HCT116 (cell line): ENCODE data around the gene TENM4. TPM values are rescaled to one million over a fixed set of nuclear protein-coding genes. Genes with fewer than 3 reads are reported as not detected.

ENCODE experiments used
- ATAC-seq: fragments of 200-7000 bp; cut with Tn5 transposase; 2 replicates; pipeline ENCODE4 v1.9.1; 2020; ENCODE audit warnings: mild to moderate bottlenecking, moderate library complexity
- BruUV-seq: library from RNA; stranded (reverse); fragments of 400-500 nt; replicated peaks from 2 replicates; lab custom pipeline; 2021; lab: Mats Ljungman, UMichigan
- CTCF ChIA-PET: fragments of 300-600 bp; sonication (Branson Sonifier 250); formaldehyde crosslinking; loops from one replicate; lab custom pipeline; 2021; ENCODE audit warnings: antibody characterized with exemption; lab: Charles Lee
- POLR2A ChIA-PET: fragments of 300-600, 350-600 bp; sonication (Branson Sonifier 250); formaldehyde crosslinking; loops from one replicate; lab custom pipeline; 2021; ENCODE audit warnings: antibody characterized with exemption; lab: Charles Lee
- RAD21 ChIA-PET, 2 experiments: fragments of 300-600 bp; sonication (Branson Sonifier 250); formaldehyde crosslinking; loops; one replicate each; lab custom pipeline; 2023; ENCODE audit warnings: low total read pairs in 2 of 2; ENCODE audit not compliant: uncharacterized antibody in 2 of 2, unreplicated experiment in 2 of 2, low non-redundant PET in 1 of 2; lab: Charles Lee
- DNase-seq: peaks from one replicate; pipeline ENCODE4 v3.0.0-alpha.2; 2010; ENCODE audit warnings: low read depth, low spot score
- H2AFZ ChIP-seq: fragments of 200-600 bp; shearing (Covaris generic), sonication (generic); 2 replicates; pipeline ENCODE4 v1.6.1; 2017; ENCODE audit warnings: low read depth, mixed run types, mixed read lengths, antibody characterized with exemption, low read length; ENCODE audit not compliant: poor library complexity, severe bottlenecking
- H3K27ac ChIP-seq: 2 replicates; pipeline ENCODE4 v1.5.1; 2012; ENCODE audit warnings: low read depth, low read length
- H3K27me3 ChIP-seq: fragments of 200-600 bp; sonication (generic); 2 replicates; pipeline ENCODE4 v1.6.1; 2016; ENCODE audit warnings: mixed run types, low read length, mixed read lengths; ENCODE audit not compliant: insufficient read depth
- H3K36me3 ChIP-seq, 2 experiments: fragments of 200-500 bp in 1 of 2; fragments of 200-600 bp in 1 of 2; sonication (Bioruptor generic) in 1 of 2; sonication (generic) in 1 of 2; 2 replicates each; pipeline versions ENCODE4 v1.5.1 to v1.6.1; 2014 to 2016; ENCODE audit warnings: low read length in 2 of 2, inconsistent platforms in 1 of 2, mixed read lengths in 1 of 2, mixed run types in 1 of 2; ENCODE audit not compliant: insufficient read depth in 2 of 2, control insufficient read depth in 1 of 2
- H3K4me1 ChIP-seq, 2 experiments: fragments of 200-600 bp in 1 of 2; sonication (generic) in 1 of 2; 2 replicates each; pipeline versions ENCODE4 v1.5.1 to v1.6.1; 2012 to 2017; ENCODE audit warnings: low read length in 2 of 2, inconsistent platforms in 1 of 2, mild to moderate bottlenecking in 1 of 2, mixed read lengths in 1 of 2, mixed run types in 1 of 2, moderate library complexity in 1 of 2; ENCODE audit not compliant: insufficient read depth in 2 of 2, control insufficient read depth in 1 of 2
- H3K4me2 ChIP-seq: fragments of 200-600 bp; sonication (generic); 2 replicates; pipeline ENCODE4 v1.6.1; 2017; ENCODE audit warnings: mixed run types, low read length, mixed read lengths
- H3K4me3 ChIP-seq, 2 experiments: fragments of 200-600 bp in 1 of 2; sonication (generic) in 1 of 2; replicated peaks in 1 of 2; 2 replicates each; pipeline ENCODE4 v1.5.1; 2011 to 2016; ENCODE audit warnings: low read length in 2 of 2, control low read depth in 1 of 2, low read depth in 1 of 2, mild to moderate bottlenecking in 1 of 2, mixed read lengths in 1 of 2, mixed run types in 1 of 2
- H3K79me2 ChIP-seq: fragments of 200-600 bp; sonication (generic); 2 replicates; pipeline ENCODE4 v1.6.1; 2017; ENCODE audit warnings: mild to moderate bottlenecking, mixed run types, low read length, moderate library complexity, mixed read lengths; ENCODE audit not compliant: insufficient read depth
- H3K9ac ChIP-seq: fragments of 200-600 bp; sonication (generic); 2 replicates; pipeline ENCODE4 v1.6.1; 2016; ENCODE audit warnings: low read length, mixed read lengths
- H3K9me2 ChIP-seq: fragments of 200-600 bp; sonication (generic), shearing (Covaris generic); 2 replicates; pipeline ENCODE4 v1.6.1; 2017; ENCODE audit warnings: mixed run types, mild to moderate bottlenecking, moderate library complexity; ENCODE audit not compliant: insufficient read depth
- H3K9me3 ChIP-seq, 2 experiments: fragments of 200-500 bp in 1 of 2; fragments of 200-600 bp in 1 of 2; sonication (Bioruptor generic) in 1 of 2; sonication (generic) in 1 of 2; 2 replicates each; pipeline ENCODE4 v1.6.1; 2014 to 2017; ENCODE audit warnings: low read length in 2 of 2, mixed read lengths in 2 of 2, inconsistent platforms in 1 of 2, low read depth in 1 of 2, mild to moderate bottlenecking in 1 of 2, mixed run types in 1 of 2, moderate library complexity in 1 of 2; ENCODE audit not compliant: control insufficient read depth in 1 of 2, insufficient read depth in 1 of 2
- H4K20me1 ChIP-seq: fragments of 200-600 bp; sonication (generic), shearing (Covaris generic); 2 replicates; pipeline ENCODE4 v1.6.1; 2017; ENCODE audit warnings: mixed run types, mild to moderate bottlenecking, moderate library complexity; ENCODE audit not compliant: insufficient read depth
- CBX3 ChIP-seq: IDR thresholded peaks from 2 replicates; pipeline ENCODE4 v1.6.1; 2012; ENCODE audit warnings: low read depth
- CEBPB ChIP-seq: IDR thresholded peaks from 2 replicates; pipeline ENCODE4 v1.6.1; 2012; ENCODE audit warnings: low read depth
- EGR1 ChIP-seq: IDR thresholded peaks from 2 replicates; pipeline ENCODE4 v1.6.1; 2012; ENCODE audit warnings: low read depth
- ELF1 ChIP-seq: IDR thresholded peaks from 2 replicates; pipeline ENCODE4 v1.6.1; 2012; ENCODE audit warnings: low read depth, borderline replicate concordance
- EZH2 ChIP-seq: fragments of 200-600 bp; sonication (generic); IDR thresholded peaks from 2 replicates; pipeline ENCODE4 v1.6.1; 2017; ENCODE audit warnings: antibody characterized with exemption, mixed run types
- FOSL1 ChIP-seq: IDR thresholded peaks from 2 replicates; pipeline ENCODE4 v1.6.1; 2012; ENCODE audit warnings: low read depth
- JUND ChIP-seq: IDR thresholded peaks from 2 replicates; pipeline ENCODE4 v1.6.1; 2012
- POLR2A ChIP-seq: IDR thresholded peaks from 2 replicates; pipeline ENCODE4 v1.7.0; 2011; ENCODE audit warnings: borderline replicate concordance; ENCODE audit not compliant: insufficient read depth, insufficient read length; ENCODE audit errors: extremely low read depth
- POLR2AphosphoS5 ChIP-seq: IDR thresholded peaks from 2 replicates; pipeline ENCODE4 v1.6.1; 2011; ENCODE audit warnings: mild to moderate bottlenecking, low read depth, low read length, moderate library complexity
- RAD21 ChIP-seq: IDR thresholded peaks from 2 replicates; pipeline ENCODE4 v1.6.1; 2012; ENCODE audit warnings: low read depth, mild to moderate bottlenecking
- SIN3A ChIP-seq: IDR thresholded peaks from 2 replicates; pipeline ENCODE4 v1.6.1; 2012; ENCODE audit warnings: low read depth
- SP1 ChIP-seq: IDR thresholded peaks from 2 replicates; pipeline ENCODE4 v1.6.1; 2012; ENCODE audit warnings: low read depth
- SRF ChIP-seq: IDR thresholded peaks from 2 replicates; pipeline ENCODE4 v1.6.1; 2012; ENCODE audit warnings: low read depth
- TCF7L2 ChIP-seq: IDR thresholded peaks from 2 replicates; pipeline ENCODE4 v1.7.0; 2011; ENCODE audit warnings: borderline replicate concordance, inconsistent platforms; ENCODE audit not compliant: insufficient read depth, insufficient read length; ENCODE audit errors: extremely low read depth
- YY1 ChIP-seq: IDR thresholded peaks from 2 replicates; pipeline ENCODE4 v1.6.1; 2011; ENCODE audit warnings: low read length, low read depth, moderate library complexity, mild to moderate bottlenecking; ENCODE audit not compliant: insufficient replicate concordance; ENCODE audit errors: extremely low read depth
- ZFX ChIP-seq: fragments of 450-650 bp; IDR thresholded peaks from 2 replicates; pipeline ENCODE4 v1.6.1; 2017
- ZNF274 ChIP-seq: fragments of 200-500 bp; sonication (Bioruptor generic); IDR thresholded peaks from 2 replicates; pipeline ENCODE4 v1.6.1; 2014; ENCODE audit warnings: mild to moderate bottlenecking, low read depth, low read length, inconsistent platforms
- intact Hi-C: fragments of 100-400 bp; cut with micrococcal nuclease; formaldehyde crosslinking; loops from 2 replicates; pipeline ENCODE4 v1.10.0; 2022
- total RNA-seq: library from RNA; stranded (reverse); gene quantifications from one replicate; pipeline ENCODE4 v1.2.1, GENCODE V29; 2021; ENCODE audit not compliant: unreplicated experiment
- TF ChIP-seq, protein P1 (sequence below): IDR thresholded peaks from 2 replicates; pipeline ENCODE4 v1.6.1; 2012
- TF ChIP-seq, protein P2 (sequence below): IDR thresholded peaks from 2 replicates; pipeline ENCODE4 v1.6.1; 2012
- TF ChIP-seq, protein P3 (sequence below), 3 experiments: fragments of 200-600 bp in 1 of 3; sonication (generic) in 1 of 3; IDR thresholded peaks in 2 of 3; conservative IDR thresholded peaks in 1 of 3; 2 replicates each; pipeline ENCODE4 v1.5.1; 2012 to 2017; ENCODE audit warnings: low read depth in 2 of 3, low read length in 2 of 3, antibody characterized with exemption in 1 of 3, borderline replicate concordance in 1 of 3, control low read depth in 1 of 3, mild to moderate bottlenecking in 1 of 3, mixed read lengths in 1 of 3, mixed run types in 1 of 3, moderate library complexity in 1 of 3; ENCODE audit not compliant: insufficient read depth in 1 of 3

The TENM4 gene
- total RNA-seq, 1 experiment from 2014 or later: 0.05 TPM

DNA sequence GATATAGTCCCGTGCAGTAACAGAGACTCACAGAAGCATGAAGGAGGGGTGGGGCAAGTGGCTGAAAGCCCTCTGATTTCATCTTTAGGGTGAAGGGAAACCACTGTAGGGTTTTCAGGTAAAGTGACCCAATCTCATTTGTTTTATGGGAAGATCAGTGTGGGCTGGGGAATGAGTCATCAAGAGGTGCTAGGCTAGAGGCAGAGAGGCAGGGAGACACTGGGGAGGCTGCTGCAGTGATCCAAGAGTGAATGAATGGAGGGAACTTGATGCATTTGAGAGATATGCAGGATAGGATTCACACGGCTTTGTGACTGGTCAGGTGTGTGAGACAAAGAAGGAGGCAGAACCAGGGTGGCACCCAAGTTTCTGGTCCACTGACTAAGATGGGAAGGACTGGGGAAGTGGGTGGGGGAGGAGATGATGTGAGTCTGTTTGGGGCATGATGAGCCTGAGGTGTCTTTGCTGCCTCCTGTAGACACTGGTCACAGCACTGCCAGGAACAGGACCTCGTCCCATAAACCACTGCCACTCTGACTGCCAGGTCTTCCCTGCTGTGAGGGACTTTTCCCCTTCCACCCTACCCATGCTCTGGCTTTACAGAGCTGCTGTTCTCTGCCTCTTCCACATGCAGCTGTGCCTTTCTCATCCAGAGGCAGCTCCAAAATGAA, 239.0 kb downstream of the TENM4 start:
- POLR2A ChIA-PET: no interaction called here
- intact Hi-C loops: no loop called here
- no peaks in the 10 kb centered on the region for H3K4me1 ChIP-seq

More for the DNA sequence above, 239.0 kb downstream of the TENM4 start:
- ATAC-seq (no peak), DNase-seq (no peak)
- RAD21 ChIA-PET: no interaction called here
- CTCF ChIA-PET: no interaction called here
- no TSS peak for BruUV-seq
- Histone ChIP-seq H2AFZ (no peak overlapping the region), H3K4me3 (no peak overlapping the region), H3K9ac (no peak overlapping the region), H3K27me3 (peaks cover 9% of the 10 kb centered on the region; the same call in 1 of the 2 replicates), H3K79me2 (no peaks in the 10 kb centered on the region), H3K4me2 (no peak overlapping the region), H4K20me1 (no peaks in the 10 kb centered on the region), H3K9me3 (no peaks in the 10 kb centered on the region), H3K27ac (no peak overlapping the region), H3K36me3 (no peaks in the 10 kb centered on the region), H3K9me2 (no peaks in the 10 kb centered on the region)
- TF ChIP-seq ZNF274 (no peak), RAD21 (no peak), POLR2A (no peak), TCF7L2 (no peak), POLR2AphosphoS5 (no peak), EZH2 (no peak), EGR1 (no peak), JUND (no peak), SRF (no peak), ZFX (no peak), ELF1 (no peak), SIN3A (no peak), CBX3 (no peak), CEBPB (no peak), SP1 (no peak), FOSL1 (no peak), YY1 (no peak)
- TF ChIP-seq, protein P1, sequence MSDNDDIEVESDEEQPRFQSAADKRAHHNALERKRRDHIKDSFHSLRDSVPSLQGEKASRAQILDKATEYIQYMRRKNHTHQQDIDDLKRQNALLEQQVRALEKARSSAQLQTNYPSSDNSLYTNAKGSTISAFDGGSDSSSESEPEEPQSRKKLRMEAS: no peak
- TF ChIP-seq, protein P2, sequence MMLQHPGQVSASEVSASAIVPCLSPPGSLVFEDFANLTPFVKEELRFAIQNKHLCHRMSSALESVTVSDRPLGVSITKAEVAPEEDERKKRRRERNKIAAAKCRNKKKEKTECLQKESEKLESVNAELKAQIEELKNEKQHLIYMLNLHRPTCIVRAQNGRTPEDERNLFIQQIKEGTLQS: no peak
- TF ChIP-seq, protein P3, sequence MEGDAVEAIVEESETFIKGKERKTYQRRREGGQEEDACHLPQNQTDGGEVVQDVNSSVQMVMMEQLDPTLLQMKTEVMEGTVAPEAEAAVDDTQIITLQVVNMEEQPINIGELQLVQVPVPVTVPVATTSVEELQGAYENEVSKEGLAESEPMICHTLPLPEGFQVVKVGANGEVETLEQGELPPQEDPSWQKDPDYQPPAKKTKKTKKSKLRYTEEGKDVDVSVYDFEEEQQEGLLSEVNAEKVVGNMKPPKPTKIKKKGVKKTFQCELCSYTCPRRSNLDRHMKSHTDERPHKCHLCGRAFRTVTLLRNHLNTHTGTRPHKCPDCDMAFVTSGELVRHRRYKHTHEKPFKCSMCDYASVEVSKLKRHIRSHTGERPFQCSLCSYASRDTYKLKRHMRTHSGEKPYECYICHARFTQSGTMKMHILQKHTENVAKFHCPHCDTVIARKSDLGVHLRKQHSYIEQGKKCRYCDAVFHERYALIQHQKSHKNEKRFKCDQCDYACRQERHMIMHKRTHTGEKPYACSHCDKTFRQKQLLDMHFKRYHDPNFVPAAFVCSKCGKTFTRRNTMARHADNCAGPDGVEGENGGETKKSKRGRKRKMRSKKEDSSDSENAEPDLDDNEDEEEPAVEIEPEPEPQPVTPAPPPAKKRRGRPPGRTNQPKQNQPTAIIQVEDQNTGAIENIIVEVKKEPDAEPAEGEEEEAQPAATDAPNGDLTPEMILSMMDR (IDR thresholded peaks at IDR 0.05 in 2 of 3, conservative IDR thresholded peaks at IDR 0.05 in 1 of 3; ENCODE audit: borderline replicate concordance in 1 of 3, insufficient read depth in 1 of 3, low read depth in 2 of 3, low read length in 2 of 3): no peak
